GM12891 (cell line): ENCODE results near the gene ABHD14A.

Experiments used
- POLR2A ChIP-seq: IDR thresholded peaks from 2 replicates; pipeline ENCODE4 v1.6.1; 2011; ENCODE audit warnings: low read depth, low read length, control low read depth
- POLR2AphosphoS5 ChIP-seq: IDR thresholded peaks from 2 replicates; pipeline ENCODE4 v1.6.1; 2011; ENCODE audit warnings: low read depth, low read length, control low read depth
- POU2F2 ChIP-seq: IDR thresholded peaks from 2 replicates; pipeline ENCODE4 v1.6.1; 2011; ENCODE audit warnings: low read depth, mild to moderate bottlenecking, control low read depth, low read length, moderate library complexity
- SPI1 ChIP-seq: IDR thresholded peaks from 2 replicates; pipeline ENCODE4 v1.6.1; 2011; ENCODE audit warnings: low read depth, low read length, control low read depth
- TAF1 ChIP-seq: IDR thresholded peaks from 2 replicates; pipeline ENCODE4 v1.6.1; 2011; ENCODE audit warnings: low read depth, low read length, control low read depth

- TF ChIP-seq POLR2A (no peak), POLR2AphosphoS5 (no peak), SPI1 (no peak), POU2F2 (no peak), TAF1 (no peak)
Observed at GRCh38 chr3:51999846-52000245, 25.0 kb downstream of the ABHD14A start.
